ENCODE results near the gene RFX3.

GRCh38 chr9:3526997-3527940 is 1.5 kb upstream of the RFX3 start:
- TF ChIP-seq TAF1 (IDR thresholded peaks at IDR 0.05; ENCODE audit: low read depth) (no peak), FOXM1 (IDR thresholded peaks at IDR 0.05; ENCODE audit: borderline replicate concordance, low read depth) (no peak), RAD21 (IDR thresholded peaks at IDR 0.05; ENCODE audit: low read depth) (no peak)

Data from Ishikawa (cell line).